Neural cell (in vitro differentiated cells): ENCODE data around the gene RPL18. TPM values are rescaled to one million over a fixed set of nuclear protein-coding genes. Genes with fewer than 3 reads are reported as not detected.

Experiments
- H2AFZ ChIP-seq: fragments of 200-600, 300-800 bp; sonication (generic), shearing (Covaris generic); 2 replicates; pipeline ENCODE4 v1.6.0; 2014; ENCODE audit warnings: low read depth, mild to moderate bottlenecking, antibody characterized with exemption, low read length, moderate library complexity
- H3F3A ChIP-seq: fragments of 200-600 bp; shearing (Covaris generic); 2 replicates; pipeline ENCODE4 v1.6.1; 2016; ENCODE audit warnings: mild to moderate bottlenecking, moderate library complexity, mixed read lengths, antibody characterized with exemption, low read length; ENCODE audit not compliant: insufficient read depth, poor library complexity, severe bottlenecking
- H3K27ac ChIP-seq: fragments of 200-600, 300-800 bp; sonication (generic), shearing (Covaris generic); 2 replicates; pipeline ENCODE4 v1.5.1; 2014; ENCODE audit warnings: mild to moderate bottlenecking, low read length, moderate library complexity
- H3K27me3 ChIP-seq: fragments of 300-800, 200-600 bp; sonication (generic), shearing (Covaris generic); 2 replicates; pipeline ENCODE4 v1.6.0; 2014; ENCODE audit warnings: mild to moderate bottlenecking, low read depth, low read length, moderate library complexity; ENCODE audit not compliant: insufficient read depth
- H3K36me3 ChIP-seq: fragments of 300-800, 200-600 bp; sonication (generic), shearing (Covaris generic); 2 replicates; pipeline ENCODE4 v1.5.1; 2014; ENCODE audit warnings: mild to moderate bottlenecking, antibody characterized with exemption, low read length, moderate library complexity; ENCODE audit not compliant: insufficient read depth
- H3K4me2 ChIP-seq: fragments of 300-800, 200-600 bp; sonication (generic), shearing (Covaris generic); 2 replicates; pipeline ENCODE4 v1.6.0; 2014; ENCODE audit warnings: mild to moderate bottlenecking, low read length
- H3K4me3 ChIP-seq: fragments of 300-800, 200-600 bp; sonication (generic), shearing (Covaris generic); 2 replicates; pipeline ENCODE4 v1.5.1; 2014; ENCODE audit warnings: mild to moderate bottlenecking, low read length, moderate library complexity
- H3K79me2 ChIP-seq: fragments of 200-600 bp; shearing (Covaris generic); replicated peaks from 2 replicates; pipeline ENCODE4 v1.6.0; 2014; ENCODE audit warnings: mild to moderate bottlenecking, low read length, moderate library complexity; ENCODE audit not compliant: insufficient read depth
- H3K9ac ChIP-seq: fragments of 300-800, 200-600 bp; sonication (generic), shearing (Covaris generic); 2 replicates; pipeline ENCODE4 v1.6.1; 2016; ENCODE audit warnings: mild to moderate bottlenecking, low read length, mixed read lengths
- H3K9me2 ChIP-seq: fragments of 200-600 bp; shearing (Covaris generic); 2 replicates; pipeline ENCODE4 v1.6.1; 2016; ENCODE audit warnings: mild to moderate bottlenecking, low read length, mixed read lengths; ENCODE audit not compliant: insufficient read depth
- H3K9me3 ChIP-seq: fragments of 200-600, 300-800 bp; sonication (generic), shearing (Covaris generic); 2 replicates; pipeline ENCODE4 v1.6.1; 2016; ENCODE audit warnings: mild to moderate bottlenecking, mixed run types, low read length, moderate library complexity, mixed read lengths
- H4K20me1 ChIP-seq: fragments of 200-600 bp; shearing (Covaris generic); 2 replicates; pipeline ENCODE4 v1.6.1; 2016; ENCODE audit warnings: mild to moderate bottlenecking, mixed run types; ENCODE audit not compliant: insufficient read depth
- CTCF ChIP-seq: fragments of 450-650 bp; IDR thresholded peaks from 2 replicates; pipeline ENCODE4 v1.5.1; 2014; ENCODE audit warnings: antibody characterized with exemption, mild to moderate bottlenecking, moderate library complexity; ENCODE audit not compliant: poor library complexity, severe bottlenecking
- EZH2 ChIP-seq: fragments of 200-600, 300-800 bp; shearing (Covaris generic), sonication (generic); IDR thresholded peaks from 2 replicates; pipeline ENCODE4 v1.6.1; 2014; ENCODE audit warnings: antibody characterized with exemption, low read length, borderline replicate concordance, mild to moderate bottlenecking; ENCODE audit not compliant: insufficient read depth, poor library complexity, severe bottlenecking
- MXI1 ChIP-seq: fragments of 450-650 bp; conservative IDR thresholded peaks from 2 replicates; pipeline ENCODE4 v1.6.1; 2014; ENCODE audit warnings: antibody characterized with exemption, mild to moderate bottlenecking; ENCODE audit not compliant: poor library complexity, severe bottlenecking
- POLR2AphosphoS5 ChIP-seq: IDR thresholded peaks from 2 replicates; pipeline ENCODE4 v1.6.1; 2012
- REST ChIP-seq: IDR thresholded peaks from 2 replicates; pipeline ENCODE4 v1.6.1; 2012; ENCODE audit warnings: borderline replicate concordance
- SMC3 ChIP-seq: fragments of 450-650 bp; conservative IDR thresholded peaks from 2 replicates; pipeline ENCODE4 v1.6.1; 2014; ENCODE audit warnings: antibody characterized with exemption, mild to moderate bottlenecking, moderate library complexity; ENCODE audit not compliant: poor library complexity
- TAF1 ChIP-seq: IDR thresholded peaks from 2 replicates; pipeline ENCODE4 v1.6.1; 2012; ENCODE audit warnings: low read depth
- polyA plus RNA-seq: library from polyadenylated mRNA; depleted of rRNA; stranded (reverse); fragments of >200 nt; gene quantifications from 2 replicates; pipeline ENCODE4 v1.2.3, GENCODE V29; 2014

The RPL18 gene
- polyA plus RNA-seq, 1 donor from 2014 or later: 2,102 TPM

GRCh38 chr19:48635263-48635965, 16.4 kb upstream of the RPL18 start:
- no peak overlapping the region for H2AFZ ChIP-seq
- peak overlapping the region; percentile 66 for H3K4me3 ChIP-seq
- no peaks in the 10 kb centered on the region for H3K36me3 ChIP-seq
- H3K9me3 ChIP-seq: no peaks in the 10 kb centered on the region
- H3K79me2 ChIP-seq: no peaks in the 10 kb centered on the region
- H3K9ac ChIP-seq: peak overlapping the region; percentile 74
- peak overlapping the region; percentile 73 for H3K27ac ChIP-seq
- peaks cover 8% of the 10 kb centered on the region for H3F3A ChIP-seq
- no peaks in the 10 kb centered on the region for H4K20me1 ChIP-seq
- no peaks in the 10 kb centered on the region for H3K9me2 ChIP-seq
- TF ChIP-seq POLR2AphosphoS5 (peak; percentile 48), REST (peak; percentile 31), TAF1 (no peak)
- H3K27me3 ChIP-seq: no peaks in the 10 kb centered on the region
- H3K4me2 ChIP-seq: peak overlapping the region; percentile 54

GRCh38 chr19:48634424-48635262, 15.7 kb upstream of the RPL18 start:
- peak overlapping the region; percentile 66 for H3K4me3 ChIP-seq
- no peaks in the 10 kb centered on the region for H4K20me1 ChIP-seq
- H3K9me2 ChIP-seq: no peaks in the 10 kb centered on the region
- H3F3A ChIP-seq: peaks cover 8% of the 10 kb centered on the region
- H3K36me3 ChIP-seq: no peaks in the 10 kb centered on the region
- no peaks in the 10 kb centered on the region for H3K79me2 ChIP-seq
- H3K27me3 ChIP-seq: no peaks in the 10 kb centered on the region
- peak overlapping the region; percentile 51 for H3K9ac ChIP-seq
- H3K4me2 ChIP-seq: peak overlapping the region; percentile 62
- peak overlapping the region; percentile 73 for H3K27ac ChIP-seq
- TF ChIP-seq CTCF (no peak), MXI1 (peak; percentile 52), EZH2 (no peak), SMC3 (no peak)
- H2AFZ ChIP-seq: no peak overlapping the region
- H3K9me3 ChIP-seq: no peaks in the 10 kb centered on the region

- Histone ChIP-seq H4K20me1 (no peaks in the 10 kb centered on the region), H3K36me3 (no peaks in the 10 kb centered on the region), H3K79me2 (no peaks in the 10 kb centered on the region), H3K9ac (peak overlapping the region; percentile 51), H3K9me2 (no peaks in the 10 kb centered on the region), H3K4me3 (peak overlapping the region; percentile 66), H2AFZ (no peak overlapping the region), H3K27me3 (no peaks in the 10 kb centered on the region), H3K9me3 (no peaks in the 10 kb centered on the region), H3K4me2 (peak overlapping the region; percentile 62), H3K27ac (peak overlapping the region; percentile 73), H3F3A (peaks cover 7% of the 10 kb centered on the region)
- TF ChIP-seq EZH2: no peak
- TF ChIP-seq CTCF: no peak
These were observed 15.0 kb upstream of the RPL18 start for GRCh38 chr19:48634036-48634342.
